Kidney (tissue), 14 donors: ENCODE results near the gene MYCN. TPM values are rescaled to one million over a fixed set of nuclear protein-coding genes. Genes with fewer than 3 reads are reported as not detected.
A peak's percentile ranks its signal among the peaks of the same experiment; 100 is the strongest.

Experiments used
- DNase-seq, 5 donors: peaks; one replicate each; pipeline ENCODE4 v3.0.0-alpha.2; 2013 to 2020
- FAIRE-seq: peaks from 2 replicates; lab custom pipeline; 2012; peaks lifted over from hg19 to GRCh38; lab: Jason Lieb, UNC
- H3K27ac ChIP-seq, 2 donors: one replicate each; pipeline ENCODE4 v1.7.0; 2013; ENCODE audit warnings: low read depth in 2 of 2, low read length in 2 of 2, inconsistent platforms in 1 of 2
- H3K27me3 ChIP-seq: one replicate; pipeline ENCODE4 v1.7.1; 2013; ENCODE audit warnings: low read length, inconsistent platforms; ENCODE audit not compliant: control insufficient read depth, insufficient read depth
- H3K36me3 ChIP-seq, 3 donors: one replicate each; pipeline versions ENCODE4 v1.7.0 to v1.7.1; 2013; ENCODE audit warnings: low read length in 3 of 3, control low read depth in 1 of 3, inconsistent platforms in 1 of 3; ENCODE audit not compliant: insufficient read depth in 3 of 3, control insufficient read depth in 2 of 3
- H3K4me1 ChIP-seq, 3 donors: one replicate each; pipeline versions ENCODE4 v1.7.0 to v1.7.1; 2013; ENCODE audit warnings: low read length in 3 of 3, inconsistent platforms in 1 of 3, low read depth in 1 of 3; ENCODE audit not compliant: control insufficient read depth in 2 of 3, insufficient read depth in 2 of 3
- H3K4me3 ChIP-seq, 3 donors: one replicate each; pipeline versions ENCODE4 v1.7.0 to v1.8.1; 2013; ENCODE audit warnings: low read length in 3 of 3, control low read depth in 1 of 3, inconsistent platforms in 1 of 3
- H3K9ac ChIP-seq, 3 donors: one replicate each; pipeline versions ENCODE4 v1.7.0 to v1.7.1; 2013; ENCODE audit warnings: low read length in 3 of 3, control low read depth in 1 of 3, inconsistent platforms in 1 of 3
- H3K9me3 ChIP-seq, 3 donors: one replicate each; pipeline versions ENCODE4 v1.7.0 to v1.7.1; 2013; ENCODE audit warnings: low read length in 3 of 3, control low read depth in 1 of 3, inconsistent platforms in 1 of 3; ENCODE audit not compliant: control insufficient read depth in 2 of 3, insufficient read depth in 1 of 3
- intact Hi-C: fragments of 100-400 bp; cut with DNase I; formaldehyde crosslinking; loops from one replicate; pipeline ENCODE4 v1.11.1; 2022
- polyA plus RNA-seq: library from polyadenylated mRNA; stranded (reverse); fragments of 350-450 nt; fragmentation: Illumina TruSeq; extraction: RNeasy Lipid Tissue Mini Kit (QIAGEN cat#74804); gene quantifications from one replicate; pipeline ENCODE4 v1.2.3, GENCODE V29; 2014; ENCODE audit warnings: low read depth, low replicate concordance; ENCODE audit not compliant: insufficient read depth
- total RNA-seq: library from RNA; stranded (reverse); fragmentation: NEBNext Ultra II Directional; extraction: Animal tissue kit (Norgen Biotek cat#: 25700); gene quantifications from one replicate; pipeline ENCODE4 v1.2.1, GENCODE V29; 2021
- TF ChIP-seq, protein P1 (sequence below): IDR thresholded peaks from 3 replicates; pipeline ENCODE4 v1.5.1; 2012; ENCODE audit warnings: mild to moderate bottlenecking, moderate library complexity, borderline replicate concordance; ENCODE audit not compliant: insufficient read depth; ENCODE audit errors: extremely low read depth
- donor health status: control.
- donor health status: control.
- donor health status: control.
- donor health status: control.
- donor health status: control.
- donor health status: DM: yes; HTN: yes; CAD: no.
- donor health status: Normal renal cell carcinoma (clear cell type).

The MYCN gene
- total and polyA plus RNA-seq, 2 donors from 2014 or later, result 1.7 to 2.2 TPM

- Histone ChIP-seq H3K27me3 (no peaks in the 10 kb centered on the region), H3K9ac (no peak overlapping the region), H3K4me3 (no peak overlapping the region), H3K27ac (no peak overlapping the region), H3K4me1 (no peaks in the 10 kb centered on the region), H3K9me3 (no peaks in the 10 kb centered on the region), H3K36me3 (no peaks in the 10 kb centered on the region)
- no peak for FAIRE-seq
- intact Hi-C loops, result no loop called here
- TF ChIP-seq, protein P1, sequence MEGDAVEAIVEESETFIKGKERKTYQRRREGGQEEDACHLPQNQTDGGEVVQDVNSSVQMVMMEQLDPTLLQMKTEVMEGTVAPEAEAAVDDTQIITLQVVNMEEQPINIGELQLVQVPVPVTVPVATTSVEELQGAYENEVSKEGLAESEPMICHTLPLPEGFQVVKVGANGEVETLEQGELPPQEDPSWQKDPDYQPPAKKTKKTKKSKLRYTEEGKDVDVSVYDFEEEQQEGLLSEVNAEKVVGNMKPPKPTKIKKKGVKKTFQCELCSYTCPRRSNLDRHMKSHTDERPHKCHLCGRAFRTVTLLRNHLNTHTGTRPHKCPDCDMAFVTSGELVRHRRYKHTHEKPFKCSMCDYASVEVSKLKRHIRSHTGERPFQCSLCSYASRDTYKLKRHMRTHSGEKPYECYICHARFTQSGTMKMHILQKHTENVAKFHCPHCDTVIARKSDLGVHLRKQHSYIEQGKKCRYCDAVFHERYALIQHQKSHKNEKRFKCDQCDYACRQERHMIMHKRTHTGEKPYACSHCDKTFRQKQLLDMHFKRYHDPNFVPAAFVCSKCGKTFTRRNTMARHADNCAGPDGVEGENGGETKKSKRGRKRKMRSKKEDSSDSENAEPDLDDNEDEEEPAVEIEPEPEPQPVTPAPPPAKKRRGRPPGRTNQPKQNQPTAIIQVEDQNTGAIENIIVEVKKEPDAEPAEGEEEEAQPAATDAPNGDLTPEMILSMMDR, result no peak
- no peak for DNase-seq
These were observed 35.3 kb downstream of the MYCN start for GRCh38 chr2:15975676-15976075.

- intact Hi-C loops, result no loop called here
These were observed 36.0 kb downstream of the MYCN start for GRCh38 chr2:15976354-15976753.

GRCh38 chr2:15979051-15979758 lies 38.9 kb downstream of the MYCN start:
- DNase-seq (no peak), FAIRE-seq (no peak)
- TF ChIP-seq, protein P1, result no peak
- no peaks in the 10 kb centered on the region for H3K9me3 ChIP-seq
- intact Hi-C loops, result no loop called here
- no peak overlapping the region for H3K4me3 ChIP-seq
- no peak overlapping the region for H3K27ac ChIP-seq
- H3K36me3 ChIP-seq, result no peaks in the 10 kb centered on the region
- no peaks in the 10 kb centered on the region for H3K4me1 ChIP-seq
- no peak overlapping the region for H3K9ac ChIP-seq
- no peaks in the 10 kb centered on the region for H3K27me3 ChIP-seq

More at GRCh38 chr2:15976354-15976753, 36.0 kb downstream of the MYCN start:
- no peaks in the 10 kb centered on the region for H3K4me1 ChIP-seq
- TF ChIP-seq, protein P1, result no peak
- DNase-seq (peak in 2 of 5 donors; percentile 48 to 51), FAIRE-seq (no peak)
- no peak overlapping the region for H3K9ac ChIP-seq
- no peaks in the 10 kb centered on the region for H3K36me3 ChIP-seq
- no peaks in the 10 kb centered on the region for H3K27me3 ChIP-seq
- no peak overlapping the region for H3K4me3 ChIP-seq
- no peaks in the 10 kb centered on the region for H3K9me3 ChIP-seq
- H3K27ac ChIP-seq, result no peak overlapping the region
